Measurements from ENCODE around the gene ARHGDIB. TPM values are rescaled to one million over a fixed set of nuclear protein-coding genes. Genes with fewer than 3 reads are reported as not detected.

Gene ARHGDIB
- total RNA-seq, 4 donors from 2014 or later: 63.8 to 112 (median 89.4) TPM

GRCh38 chr12:14893506-14894250 lies 67.7 kb downstream of the ARHGDIB start:
- DNase-seq (ENCODE audit: low spot score in 2 of 2): peak in 1 of 2 donors; percentile 40
- WGBS, 2 donors: 11 to 22% methylated on average over 5 of the region's 5 CpGs
- Histone ChIP-seq H3K27ac (peak overlapping the region; percentile 52 to 88 (median 75)), H3K4me1 (peaks cover 0 to 44% (median 13%) of the 10 kb centered on the region in 4 donors), H3K9me3 (no peaks in the 10 kb centered on the region), H3K36me3 (no peaks in the 10 kb centered on the region), H3K27me3 (no peaks in the 10 kb centered on the region), H3K4me3 (no peak overlapping the region)
- no peak for TF ChIP-seq POLR2A (IDR thresholded peaks at IDR 0.05)
- TF ChIP-seq, protein P1, sequence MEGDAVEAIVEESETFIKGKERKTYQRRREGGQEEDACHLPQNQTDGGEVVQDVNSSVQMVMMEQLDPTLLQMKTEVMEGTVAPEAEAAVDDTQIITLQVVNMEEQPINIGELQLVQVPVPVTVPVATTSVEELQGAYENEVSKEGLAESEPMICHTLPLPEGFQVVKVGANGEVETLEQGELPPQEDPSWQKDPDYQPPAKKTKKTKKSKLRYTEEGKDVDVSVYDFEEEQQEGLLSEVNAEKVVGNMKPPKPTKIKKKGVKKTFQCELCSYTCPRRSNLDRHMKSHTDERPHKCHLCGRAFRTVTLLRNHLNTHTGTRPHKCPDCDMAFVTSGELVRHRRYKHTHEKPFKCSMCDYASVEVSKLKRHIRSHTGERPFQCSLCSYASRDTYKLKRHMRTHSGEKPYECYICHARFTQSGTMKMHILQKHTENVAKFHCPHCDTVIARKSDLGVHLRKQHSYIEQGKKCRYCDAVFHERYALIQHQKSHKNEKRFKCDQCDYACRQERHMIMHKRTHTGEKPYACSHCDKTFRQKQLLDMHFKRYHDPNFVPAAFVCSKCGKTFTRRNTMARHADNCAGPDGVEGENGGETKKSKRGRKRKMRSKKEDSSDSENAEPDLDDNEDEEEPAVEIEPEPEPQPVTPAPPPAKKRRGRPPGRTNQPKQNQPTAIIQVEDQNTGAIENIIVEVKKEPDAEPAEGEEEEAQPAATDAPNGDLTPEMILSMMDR (IDR thresholded peaks at IDR 0.05): no peak
- TF ChIP-seq EP300 (IDR thresholded peaks at IDR 0.05): no peak

- no peaks in the 10 kb centered on the region for H3K36me3 ChIP-seq
- no peaks in the 10 kb centered on the region for H3K9me3 ChIP-seq
- peak; percentile 53 to 68 for DNase-seq (ENCODE audit: low spot score in 2 of 2)
- TF ChIP-seq, protein P1 (IDR thresholded peaks at IDR 0.05): peak in 3 of 5 experiments; percentile 9 to 36 (median 15)
- TF ChIP-seq EP300 (IDR thresholded peaks at IDR 0.05): peak; percentile 17 to 74
- peak in 1 of 2 donors; percentile 4 for TF ChIP-seq POLR2A (IDR thresholded peaks at IDR 0.05)
- WGBS, 2 donors: 25 to 33% methylated on average over 7 of the region's 7 CpGs
- H3K4me3 ChIP-seq: no peak overlapping the region
- H3K27me3 ChIP-seq: no peaks in the 10 kb centered on the region
- H3K4me1 ChIP-seq: peaks cover 0 to 44% (median 13%) of the 10 kb centered on the region in 4 donors
- peak overlapping the region; percentile 52 to 88 (median 75) for H3K27ac ChIP-seq
These were observed 68.5 kb downstream of the ARHGDIB start for GRCh38 chr12:14892726-14893505.

Other genes starting within 250 kb of the ARHGDIB start
- 10 to 100 TPM; 11.7 to 22.6 (median 19.2) TPM for gene WBP11, start 158.1 kb downstream of the ARHGDIB start, total RNA-seq
- 1 to 10 TPM in 1 of 4 donors, under 1 TPM in 3; 0.20 to 2.1 (median 0.89) TPM for gene C12orf60, start 157.9 kb downstream of the ARHGDIB start, total RNA-seq
- 10 to 100 TPM in 1 of 4 donors, 1 to 10 TPM in 3; 1.2 to 10.5 (median 6.2) TPM for gene SMCO3, start 147.4 kb downstream of the ARHGDIB start, total RNA-seq
- gene ART4, start 118.1 kb downstream of the ARHGDIB start, total RNA-seq: 1 to 10 TPM in 2 of 4 donors, under 1 TPM in 2; under 0.01 to 5.9 (median 1.4) TPM
- gene MGP, start 75.7 kb downstream of the ARHGDIB start, total RNA-seq: 100 to 1,000 TPM; 187 to 759 (median 492) TPM
- not detected for gene ERP27, start 23.1 kb downstream of the ARHGDIB start, total RNA-seq
- not detected for gene PDE6H, start 11.4 kb upstream of the ARHGDIB start, total RNA-seq

Measured in tibial nerve (tissue), 4 donors.